Stimulated activated CD8-positive, alpha-beta memory T cell treated with anti-CD3 and anti-CD28 coated beads, Interleukin-4, amount 100 ng/mL, for 24 hours (primary cell): ENCODE results near the gene CYTH4.

Experiments
- DNase-seq: peaks from one replicate; pipeline ENCODE4 v3.0.0-alpha.2; 2020; ENCODE audit warnings: low read depth

The CYTH4 gene

GRCh38 chr22:37349043-37349814, 66.9 kb downstream of the CYTH4 start:
- no peak for DNase-seq

DNA sequence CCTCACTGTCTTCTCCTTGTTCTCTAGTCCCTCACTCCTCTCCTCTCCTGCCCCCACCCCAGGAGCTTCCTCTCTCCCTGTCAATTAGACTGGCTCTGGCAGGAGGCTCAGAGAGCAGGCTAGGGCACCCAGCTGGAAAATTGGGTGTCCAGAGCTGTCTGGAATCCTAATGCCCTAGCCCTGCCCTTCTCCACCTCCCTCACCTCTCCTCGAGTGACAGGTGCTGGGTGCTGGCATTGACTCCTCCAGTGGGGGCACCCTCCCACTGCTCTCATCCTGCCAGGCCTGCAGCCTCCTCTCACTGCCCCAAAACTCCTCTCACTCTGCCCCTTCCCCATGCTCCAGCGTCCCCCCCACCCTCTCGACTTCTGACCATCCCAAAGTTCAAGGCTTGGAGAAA, 68.9 kb downstream of the CYTH4 start:
- no peak for DNase-seq

DNA sequence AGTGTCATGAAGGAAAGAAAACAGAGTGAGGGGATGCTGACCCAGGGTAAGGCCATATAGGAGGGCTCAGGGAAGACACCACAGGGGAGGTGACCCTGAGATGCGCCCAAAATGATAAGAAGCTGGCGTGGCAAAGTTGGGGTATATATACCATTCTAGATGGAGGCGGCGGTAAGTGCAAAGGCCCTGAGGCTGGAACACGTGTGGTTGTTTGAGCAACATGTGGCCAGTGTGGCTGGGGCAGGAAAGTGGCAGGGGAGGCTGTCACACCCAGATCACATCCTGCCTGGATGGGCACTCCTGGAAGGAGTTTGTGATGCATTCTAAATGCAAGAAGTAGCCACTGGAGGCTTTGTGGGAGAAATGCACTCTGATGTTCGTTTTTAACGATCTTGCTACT, 70.2 kb downstream of the CYTH4 start:
- DNase-seq = no peak

- no peak for DNase-seq
Measured at GRCh38 chr22:37353839-37354238, 71.5 kb downstream of the CYTH4 start.

GRCh38 chr22:37354261-37354660, 72.0 kb downstream of the CYTH4 start:
- DNase-seq = no peak

DNA sequence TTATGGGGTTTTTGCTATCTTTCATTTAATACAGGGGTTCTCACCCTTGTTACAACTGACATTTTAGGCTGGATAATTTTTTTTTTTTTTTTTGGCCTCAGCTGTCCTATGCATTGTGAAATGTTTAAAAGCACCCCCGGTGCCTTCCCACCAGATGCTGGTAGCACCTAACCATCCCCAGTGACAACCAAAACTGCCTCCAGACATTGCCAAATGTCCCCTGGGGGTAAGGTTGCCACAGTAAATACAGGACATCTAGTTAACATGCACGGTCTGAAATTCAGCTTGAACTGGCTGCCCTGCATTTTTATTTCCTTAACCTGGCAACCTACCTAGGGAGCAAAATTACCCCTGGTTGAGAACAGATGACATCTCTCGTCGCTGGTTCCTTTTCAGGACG, 72.4 kb downstream of the CYTH4 start:
- no peak for DNase-seq

- DNase-seq = no peak
Measured at GRCh38 chr22:37355174-37355573, 72.9 kb downstream of the CYTH4 start.

DNA sequence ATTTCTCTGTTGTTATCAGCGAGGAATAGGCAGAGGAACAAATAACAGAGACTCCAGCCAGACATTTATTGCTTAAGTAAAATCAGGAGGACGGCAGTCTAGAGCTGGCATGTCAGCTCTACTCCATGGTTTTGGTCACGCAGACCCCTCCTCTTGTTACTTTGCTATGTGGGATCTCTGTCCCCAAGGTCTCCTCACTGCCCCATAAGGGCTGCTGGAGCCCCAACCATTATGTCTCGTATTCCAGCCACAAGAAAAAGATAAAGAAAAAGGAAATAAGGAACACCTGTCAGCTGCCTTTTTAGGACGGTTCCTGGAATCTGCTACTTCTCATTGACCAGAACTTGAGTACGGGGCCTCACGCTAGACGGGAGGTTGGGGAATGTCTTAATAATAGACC, 74.6 kb downstream of the CYTH4 start:
- DNase-seq = no peak

DNA sequence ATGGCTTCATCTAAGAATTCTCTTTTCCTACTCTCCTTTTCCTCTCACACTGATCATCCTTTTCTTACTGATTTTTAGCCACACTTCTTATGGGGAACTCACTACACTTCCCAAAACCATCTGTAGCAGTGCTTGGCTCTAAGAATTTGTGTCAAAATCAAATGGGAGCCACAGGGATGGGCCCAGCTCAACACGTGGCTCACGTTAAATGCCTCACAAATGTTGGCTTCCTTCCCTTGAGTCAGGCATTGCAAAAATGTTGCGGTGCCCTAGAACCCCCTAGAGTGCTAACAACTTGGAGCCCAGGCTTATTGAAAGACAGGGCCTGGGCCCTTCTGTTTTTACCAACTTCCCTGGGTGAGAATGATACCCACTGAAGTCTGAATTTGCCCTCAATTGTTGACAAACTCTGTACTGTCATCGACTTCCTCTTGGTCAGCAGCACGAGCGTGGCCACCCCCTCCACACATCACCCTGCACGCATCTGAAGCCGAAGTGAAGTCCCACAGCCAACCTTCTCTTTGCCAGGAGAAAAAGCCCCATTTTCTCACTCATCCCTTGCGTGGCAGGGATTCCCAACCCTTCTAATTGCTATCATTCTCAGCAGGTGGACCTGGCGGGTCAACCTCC, 75.3 kb downstream of the CYTH4 start:
- DNase-seq = no peak

DNA sequence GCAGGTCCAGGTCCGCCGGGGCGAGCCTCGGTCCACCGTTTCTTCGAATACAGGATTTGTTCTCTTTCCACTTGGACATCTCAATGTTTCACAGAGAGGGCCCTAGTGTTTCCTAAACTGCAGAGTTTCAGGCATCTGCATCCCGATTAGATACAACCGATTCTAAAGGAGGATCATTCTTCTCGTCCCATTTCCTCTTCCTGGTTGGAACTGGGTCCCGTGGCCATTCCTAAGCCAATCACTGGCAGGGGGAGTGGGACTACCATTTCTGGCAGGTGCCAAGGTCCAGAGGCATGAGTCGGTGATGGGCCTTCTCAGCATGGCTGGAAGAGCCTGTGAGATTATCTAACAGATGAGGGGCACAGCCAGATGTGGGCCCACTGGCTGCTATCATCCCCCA, 76.1 kb downstream of the CYTH4 start:
- no peak for DNase-seq

DNA sequence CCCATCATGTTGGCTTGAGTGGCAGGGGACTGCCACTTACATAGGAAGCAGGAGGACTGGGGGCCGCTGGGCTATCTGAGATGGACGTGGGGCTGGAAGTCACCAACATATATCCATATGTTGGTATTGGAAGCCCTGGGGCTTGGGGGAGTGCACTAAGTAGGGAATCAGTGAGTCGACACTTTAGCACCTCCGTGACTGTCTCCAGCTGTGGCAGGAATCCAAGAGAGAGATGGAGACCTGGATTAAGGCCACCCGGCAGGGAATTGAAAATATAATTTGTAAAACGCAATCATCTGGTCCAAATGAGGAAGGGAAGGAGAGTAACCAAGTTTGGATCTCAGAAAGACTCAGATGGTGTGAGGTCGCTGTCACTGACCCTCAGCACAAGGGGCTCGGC, 76.6 kb downstream of the CYTH4 start:
- DNase-seq = no peak

- no peak for DNase-seq
Measured at GRCh38 chr22:37362621-37363020, 80.3 kb downstream of the CYTH4 start.

- no peak for DNase-seq
Measured at GRCh38 chr22:37363261-37363992, 81.1 kb downstream of the CYTH4 start.
